Activated T-cell treated with anti-CD3 and anti-CD28 coated beads for 48 hours (primary cell): ENCODE measurements around the gene PLA2R1.

Experiments used
- DNase-seq: peaks from one replicate; pipeline ENCODE4 v3.0.0-alpha.2; 2020; ENCODE audit warnings: low read depth

The PLA2R1 gene

DNA sequence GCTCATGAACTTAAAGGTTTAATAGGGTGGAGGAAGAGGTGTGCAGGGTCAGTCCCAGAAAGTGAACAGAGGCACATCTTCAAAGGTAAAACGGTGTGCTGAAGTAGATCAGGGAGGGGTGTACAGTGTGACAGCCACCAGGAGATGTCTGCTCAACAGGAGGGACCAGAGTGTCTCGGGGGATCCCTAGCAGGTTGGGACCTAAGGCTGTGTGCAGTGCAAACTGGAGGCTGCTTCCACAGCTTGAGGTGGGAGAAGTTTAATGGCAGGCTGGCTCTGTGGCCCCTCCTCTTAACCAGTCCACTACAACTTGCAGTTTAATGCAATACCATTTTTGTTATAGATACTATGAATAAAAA lies 33.2 kb downstream of the PLA2R1 start:
- no peak for DNase-seq

DNA sequence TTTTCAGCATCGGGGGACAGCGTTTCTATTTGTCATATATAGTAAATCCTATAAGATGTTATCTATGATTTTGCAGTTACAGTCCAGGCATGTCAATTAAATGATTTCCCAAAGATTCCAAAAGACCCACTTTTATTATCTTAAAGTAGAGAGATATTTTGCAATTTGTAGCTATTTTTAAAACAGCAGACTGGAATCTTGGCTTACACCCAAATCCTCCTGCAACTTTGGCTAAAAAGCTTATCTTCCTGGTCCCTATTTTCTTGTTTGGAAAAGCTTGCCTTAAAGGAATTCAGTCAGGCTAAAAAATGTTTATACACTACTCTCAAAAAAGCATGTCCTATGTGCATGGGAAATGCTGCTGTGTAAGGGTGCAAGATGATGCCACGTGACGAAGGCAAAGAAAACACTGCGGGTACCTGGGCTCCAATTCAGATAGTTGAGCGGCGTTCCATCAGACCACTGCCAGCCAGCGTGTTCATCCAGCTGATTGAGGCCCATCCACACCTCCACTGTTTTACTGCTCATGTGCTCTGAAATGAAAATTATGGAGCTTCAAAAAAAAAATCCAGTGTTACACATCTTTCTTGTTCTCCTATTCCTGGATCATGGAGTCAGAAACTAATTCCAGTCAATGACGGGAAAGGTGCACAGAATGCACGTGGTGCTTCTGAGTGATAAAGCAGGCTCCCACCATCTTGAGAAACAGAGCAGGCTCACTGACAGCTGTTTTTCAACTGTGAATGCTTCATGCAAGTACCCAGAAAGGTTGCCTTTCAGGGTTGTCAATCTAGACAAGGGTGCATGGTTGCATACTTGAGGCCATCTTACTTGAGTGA lies 33.8 kb downstream of the PLA2R1 start:
- DNase-seq = no peak

DNA sequence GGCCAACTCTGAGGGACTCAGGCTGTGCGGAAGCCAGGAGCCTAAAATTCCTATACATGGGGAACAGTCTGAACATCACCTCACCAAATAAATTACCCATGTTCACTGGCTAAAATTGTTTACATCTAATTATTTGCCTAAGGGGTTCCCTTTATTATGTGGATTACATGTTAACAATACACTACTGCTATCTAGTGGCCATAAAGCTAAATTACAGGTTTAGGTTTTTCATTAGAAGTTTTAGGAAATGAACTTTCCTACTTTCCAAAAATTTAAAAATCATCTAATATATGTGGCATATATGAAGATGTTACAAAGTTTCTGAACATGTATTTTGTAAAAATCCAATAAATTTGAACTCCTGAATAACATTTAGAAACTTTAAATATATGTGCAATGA lies 40.3 kb downstream of the PLA2R1 start:
- no peak for DNase-seq

DNA sequence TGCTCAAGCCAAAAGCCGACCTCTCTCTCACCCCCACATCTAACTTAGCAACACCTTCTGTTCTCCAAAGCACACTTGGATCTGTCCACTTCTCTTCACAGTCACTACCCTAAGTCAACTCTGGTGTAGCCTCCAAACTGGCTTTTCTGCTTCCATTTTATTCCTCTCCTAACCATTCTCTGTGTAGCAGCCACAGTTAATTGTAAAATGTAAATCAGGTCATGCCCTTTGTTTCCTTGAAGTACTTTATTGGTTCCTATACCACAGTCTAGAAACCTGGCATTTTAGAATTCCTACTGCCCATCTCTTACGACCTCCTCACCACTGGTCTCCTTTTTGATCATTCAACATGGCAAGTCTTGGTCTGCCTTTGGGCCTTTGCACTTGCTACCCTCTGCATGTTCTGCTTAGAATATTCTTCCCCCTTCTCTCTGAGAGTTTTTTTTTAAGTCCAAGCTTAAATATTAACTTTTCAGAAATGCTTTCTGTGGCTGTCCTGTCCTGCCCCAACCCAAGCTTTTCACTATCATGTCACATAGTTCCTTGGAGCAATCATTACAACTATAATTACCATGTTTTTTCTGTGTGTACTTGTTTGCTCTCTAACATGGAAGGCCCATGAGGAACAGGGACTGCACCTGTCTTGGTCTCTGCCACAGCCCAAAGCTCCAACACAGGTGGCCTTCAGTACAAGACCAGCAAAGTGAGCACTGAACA lies 42.9 kb downstream of the PLA2R1 start:
- no peak for DNase-seq

DNA sequence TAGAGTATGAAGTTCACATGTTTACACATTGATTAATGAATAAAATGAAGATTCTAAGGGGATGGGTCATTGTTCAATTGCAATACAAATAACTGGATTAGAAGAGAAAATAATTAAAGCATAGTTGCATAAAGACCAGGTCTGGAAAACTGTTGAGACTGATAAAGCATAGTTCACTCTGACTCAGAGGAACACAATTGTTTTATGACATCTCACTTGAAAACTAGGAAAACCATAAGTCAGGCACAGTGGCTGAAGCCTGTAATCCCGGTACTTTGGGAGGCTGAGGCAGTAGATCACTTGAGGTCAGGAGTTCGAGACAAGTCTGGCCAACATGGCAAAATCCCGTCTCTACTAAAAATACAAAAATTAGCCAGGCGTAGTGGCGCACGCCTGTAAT lies 46.7 kb downstream of the PLA2R1 start:
- DNase-seq = no peak

DNA sequence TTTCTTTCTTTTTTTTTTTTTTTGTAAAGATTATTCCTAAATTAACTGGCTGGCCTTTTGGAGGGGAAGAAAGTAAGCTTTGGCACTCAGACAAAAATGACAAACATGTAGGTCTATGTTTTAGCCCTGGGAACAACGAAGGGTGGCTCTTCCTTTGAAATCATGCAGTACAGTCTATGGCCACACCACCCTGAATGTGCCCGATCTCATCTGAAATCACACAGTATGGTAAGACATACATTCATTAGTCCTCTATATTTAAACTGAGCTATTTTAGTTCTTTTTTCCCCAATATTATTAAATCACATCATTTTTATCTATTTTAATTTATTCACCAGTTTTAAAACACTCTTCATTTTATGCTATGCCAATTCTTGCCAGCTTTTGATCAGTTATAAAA lies 48.2 kb downstream of the PLA2R1 start:
- no peak for DNase-seq

DNA sequence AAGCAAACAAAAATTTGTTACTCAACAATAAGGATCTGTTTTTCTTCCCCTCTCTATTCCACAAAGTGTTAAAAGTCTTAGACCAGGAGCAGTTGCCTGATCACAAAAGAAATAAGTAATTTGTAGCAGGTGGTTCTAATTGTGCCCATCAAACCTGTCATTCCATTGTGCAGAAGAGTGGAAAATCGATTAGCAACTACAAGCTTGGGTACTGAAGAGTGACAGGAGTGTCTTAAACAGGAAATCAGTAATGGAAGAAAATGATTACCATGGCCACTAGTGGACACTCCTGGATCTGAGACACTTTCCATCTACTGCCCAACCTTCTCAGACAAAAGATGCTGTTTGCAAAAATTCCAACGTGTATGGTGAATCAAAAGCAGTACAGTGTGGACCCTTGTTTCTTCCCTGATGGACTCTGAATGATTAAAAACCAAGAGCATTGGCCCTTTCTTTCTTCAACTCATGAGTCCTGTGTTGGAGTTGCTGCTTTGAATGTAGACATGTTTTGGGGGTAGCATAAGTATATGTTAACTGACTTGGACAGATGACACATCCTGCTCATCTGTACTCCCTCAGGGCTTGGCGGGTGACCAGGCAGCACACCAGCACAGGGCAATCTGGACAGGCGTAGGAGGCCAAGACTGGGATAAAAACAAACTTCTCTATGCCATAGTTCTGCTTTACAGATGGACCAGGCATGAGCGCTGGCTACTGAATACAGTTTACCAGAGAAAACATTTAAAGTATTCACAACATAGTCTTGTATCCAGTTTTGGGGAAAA lies 51.9 kb downstream of the PLA2R1 start:
- no peak for DNase-seq

DNA sequence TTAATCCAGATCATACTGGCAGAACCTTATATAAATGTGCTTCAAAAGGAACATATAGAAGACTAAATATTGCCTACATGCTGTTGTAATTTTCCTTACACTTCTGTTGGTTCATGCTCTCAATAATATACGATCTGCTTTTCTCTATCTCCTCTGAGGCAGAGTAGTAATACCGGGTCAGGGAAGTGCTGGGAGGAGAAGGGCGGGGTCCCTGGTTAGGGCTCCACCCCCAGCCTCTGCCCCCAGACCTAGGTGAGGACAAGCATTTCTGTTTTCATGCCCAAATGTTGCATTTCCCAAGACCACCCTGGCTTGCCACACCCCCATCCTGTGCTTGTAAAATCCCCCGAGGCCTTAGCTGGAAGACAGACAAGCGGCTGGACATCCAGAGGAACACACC lies 55.3 kb downstream of the PLA2R1 start:
- no peak for DNase-seq

DNA sequence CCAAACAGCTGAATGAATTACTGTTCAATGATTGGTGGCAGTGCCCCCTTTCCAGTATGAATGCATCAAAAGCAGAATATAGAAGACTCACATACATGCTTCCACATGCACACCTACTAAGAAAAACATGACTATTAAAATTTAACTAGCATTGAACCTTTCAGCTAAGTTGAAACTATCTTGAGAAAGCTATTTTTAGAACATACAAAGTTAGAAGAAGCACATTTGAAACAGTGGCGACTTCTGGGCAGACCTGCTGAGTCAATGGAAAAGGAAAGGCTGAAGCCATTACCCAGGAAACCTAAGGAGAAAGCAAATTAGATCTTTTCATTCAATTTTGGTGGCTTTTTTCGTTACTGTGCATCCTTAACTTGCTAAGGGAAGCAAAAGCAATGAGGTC lies 55.9 kb downstream of the PLA2R1 start:
- DNase-seq = no peak

DNA sequence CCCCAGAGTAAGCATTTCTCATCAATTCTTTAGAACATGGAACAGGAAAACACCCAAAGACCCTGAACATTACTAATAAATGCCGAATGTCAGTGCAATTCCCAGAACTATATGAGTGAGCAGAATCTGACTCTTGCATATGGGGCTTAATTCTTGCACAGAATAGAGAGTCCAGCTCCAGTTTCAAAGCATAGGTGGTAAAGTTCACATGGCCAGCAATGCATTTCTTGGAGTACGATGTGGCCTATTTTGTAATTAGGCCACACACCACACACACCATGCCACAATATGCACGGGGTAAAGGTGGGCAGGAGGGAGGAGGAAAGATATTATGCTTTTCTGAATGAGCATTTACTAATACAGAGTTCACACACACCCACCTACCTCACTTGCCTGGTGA lies 56.5 kb downstream of the PLA2R1 start:
- no peak for DNase-seq

DNA sequence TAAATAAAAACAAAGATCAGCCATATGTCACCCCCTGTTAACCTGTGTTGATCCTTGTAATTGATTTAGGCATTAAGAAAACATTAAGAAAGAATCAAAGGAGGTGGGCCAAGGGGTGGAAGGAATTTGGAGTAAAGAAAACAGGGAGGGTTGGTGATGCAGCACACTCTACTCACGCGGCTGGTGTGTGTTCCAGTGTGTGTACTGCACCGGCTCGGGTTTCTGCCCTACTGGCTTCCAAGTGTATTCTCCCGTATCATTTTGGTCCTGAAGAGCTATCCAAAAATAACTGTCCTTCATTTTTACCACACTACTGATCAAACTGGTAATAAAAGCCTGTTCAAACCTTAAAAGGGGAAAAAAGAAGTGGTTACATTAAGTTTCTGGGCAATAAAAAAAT lies 56.9 kb downstream of the PLA2R1 start:
- DNase-seq = no peak

DNA sequence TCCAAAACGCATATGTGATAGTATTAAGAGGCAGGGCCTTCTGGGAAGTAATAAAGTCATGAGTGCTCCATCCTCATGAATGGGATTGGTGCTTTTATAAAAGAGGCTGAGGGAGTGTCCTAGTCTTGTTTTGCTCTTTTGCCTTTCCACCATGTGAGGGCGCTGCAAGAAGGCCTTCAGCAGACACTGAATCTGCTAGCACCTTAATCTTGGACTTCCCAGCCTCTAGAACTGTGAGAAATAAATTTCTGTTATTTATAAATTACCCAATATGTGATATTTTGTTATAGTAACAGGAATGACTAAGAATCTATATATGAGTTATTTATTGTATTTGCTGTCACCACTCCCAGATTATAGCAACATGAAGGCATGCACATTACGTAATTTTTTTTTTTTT lies 63.5 kb downstream of the PLA2R1 start:
- no peak for DNase-seq

DNA sequence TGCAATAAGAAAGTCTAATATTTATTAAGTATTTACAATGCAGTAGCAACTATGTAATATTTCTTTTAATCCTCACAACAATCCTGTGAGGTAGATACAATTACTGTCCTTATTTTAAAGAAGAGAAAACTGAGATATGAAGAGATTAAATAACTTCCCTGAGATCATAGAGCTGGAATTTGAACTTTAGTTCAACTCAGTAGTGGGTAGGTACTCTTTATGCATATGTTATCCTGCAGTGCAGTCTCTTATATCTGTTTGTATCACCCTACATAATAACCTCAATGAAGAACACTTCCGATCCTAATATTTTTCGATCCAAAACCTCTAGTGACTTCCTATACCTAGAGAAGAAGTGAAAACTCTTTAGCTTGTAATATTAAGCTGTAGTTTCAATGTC lies 64.2 kb downstream of the PLA2R1 start:
- no peak for DNase-seq

DNA sequence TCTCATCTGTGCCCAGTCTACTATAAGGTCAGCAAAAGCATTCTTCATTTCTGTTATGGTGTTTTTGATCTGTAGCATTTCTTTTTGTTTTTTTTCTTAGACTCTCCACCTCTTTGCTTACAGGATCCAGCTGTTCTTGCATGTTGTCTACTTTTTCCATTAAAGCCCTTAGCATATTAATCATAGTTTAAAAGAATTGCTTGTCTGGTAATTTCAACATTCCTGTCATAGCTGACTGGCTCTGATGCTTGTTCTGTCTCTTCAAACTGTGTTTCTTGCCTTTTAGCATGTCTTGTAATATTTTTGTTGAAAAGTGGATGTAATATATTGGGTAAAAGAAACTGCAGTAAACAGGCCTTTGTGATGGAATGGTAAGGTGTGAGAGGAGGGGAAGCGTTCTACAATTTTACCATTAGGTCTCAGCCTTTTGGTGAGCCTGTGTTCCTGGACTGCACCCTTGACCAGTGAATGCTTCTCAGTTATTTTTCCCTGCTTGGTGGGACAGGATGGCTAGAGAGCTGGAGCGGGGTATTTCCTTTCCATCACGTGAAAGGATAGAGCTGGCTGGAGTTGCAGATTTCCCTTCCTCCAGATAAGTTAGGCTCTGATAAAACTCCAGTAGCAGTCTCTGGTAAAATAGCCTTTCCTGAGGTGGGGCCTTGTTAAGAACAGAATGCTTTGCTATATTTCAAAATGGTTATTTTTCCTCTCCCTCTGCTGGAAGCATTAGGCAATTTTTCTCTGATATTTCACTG lies 65.4 kb downstream of the PLA2R1 start:
- DNase-seq = no peak

DNA sequence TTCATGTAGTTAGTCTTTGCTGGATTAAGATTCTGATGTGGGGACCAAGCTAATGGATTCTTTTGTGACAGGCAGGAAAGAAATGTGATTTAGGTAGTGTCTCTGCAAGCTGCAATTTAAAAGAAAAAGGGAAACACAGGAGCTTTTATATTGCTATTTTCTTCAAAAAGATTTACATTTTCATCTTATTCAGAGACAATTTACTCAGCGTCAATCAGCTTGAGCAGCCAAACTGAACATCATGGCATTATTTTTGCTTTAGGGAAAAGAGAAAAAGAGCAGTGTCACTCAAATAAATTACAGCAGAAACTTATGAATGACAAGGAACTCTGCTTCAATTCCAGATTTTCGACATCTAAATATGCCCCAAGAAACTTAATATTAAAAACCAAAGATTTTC lies 67.4 kb downstream of the PLA2R1 start:
- no peak for DNase-seq

DNA sequence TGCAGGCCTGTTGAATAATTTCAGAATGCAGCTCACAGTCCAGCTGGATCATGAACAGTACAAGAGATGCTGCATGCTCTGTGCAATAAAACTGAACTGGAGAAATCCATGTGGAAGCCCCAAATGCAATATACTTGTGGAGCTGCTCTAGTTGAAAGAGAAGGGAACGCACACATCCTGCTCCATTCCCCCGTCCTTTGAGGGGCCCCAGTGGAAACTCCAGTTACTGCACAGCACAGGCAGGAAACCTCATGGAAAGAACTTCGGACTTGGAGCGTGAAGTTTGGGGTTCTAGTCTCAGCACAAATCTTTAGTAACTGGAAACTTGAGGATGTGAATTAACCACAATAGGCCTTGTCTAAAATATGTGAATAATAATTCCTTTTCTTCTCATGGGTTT lies 73.2 kb downstream of the PLA2R1 start:
- DNase-seq = no peak

DNA sequence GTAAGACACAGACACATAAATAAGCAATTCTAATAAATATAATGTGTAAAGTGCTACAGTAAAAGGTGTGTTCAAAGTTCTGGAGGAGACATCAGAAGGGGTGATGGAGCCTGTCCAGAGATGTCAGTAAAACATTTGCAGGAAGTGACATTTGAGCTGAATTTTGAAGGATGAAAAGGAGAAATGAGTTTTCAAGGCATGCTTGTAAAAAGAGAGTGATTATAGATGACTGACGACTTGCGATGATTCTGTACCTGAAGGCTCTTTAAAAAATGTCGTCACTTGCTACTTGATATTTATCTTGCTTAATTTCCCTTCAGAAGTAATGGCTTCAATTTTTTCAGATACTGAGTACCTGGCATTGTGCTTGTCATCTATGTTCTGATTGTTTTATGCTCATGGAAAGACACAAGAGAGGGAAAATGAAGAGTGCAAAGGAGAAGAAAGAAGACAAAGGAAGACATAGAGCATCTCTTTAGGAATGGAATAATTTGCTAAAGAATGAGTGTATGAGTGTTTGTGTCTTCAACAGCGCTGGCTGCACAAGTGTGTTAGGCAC lies 73.9 kb downstream of the PLA2R1 start:
- DNase-seq = no peak

DNA sequence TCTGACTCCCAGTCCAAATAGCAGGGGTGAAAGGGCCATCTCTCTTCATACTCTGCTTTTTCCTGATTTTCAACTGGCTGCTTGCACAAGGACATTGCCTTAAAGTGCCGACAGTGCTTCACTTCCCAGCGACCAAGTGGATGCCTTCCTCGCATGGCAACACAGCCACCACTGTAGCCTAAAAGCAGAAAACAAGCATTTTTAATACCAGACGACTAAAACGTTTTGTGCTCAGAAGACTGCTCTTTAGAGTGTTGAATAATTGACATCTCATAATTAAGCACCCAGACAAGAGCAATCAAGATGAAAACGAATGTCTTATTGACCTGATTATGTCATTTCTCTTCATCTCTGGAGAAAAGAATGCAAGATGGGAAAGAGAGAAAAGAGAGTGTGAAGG lies 75.2 kb downstream of the PLA2R1 start:
- DNase-seq = no peak

DNA sequence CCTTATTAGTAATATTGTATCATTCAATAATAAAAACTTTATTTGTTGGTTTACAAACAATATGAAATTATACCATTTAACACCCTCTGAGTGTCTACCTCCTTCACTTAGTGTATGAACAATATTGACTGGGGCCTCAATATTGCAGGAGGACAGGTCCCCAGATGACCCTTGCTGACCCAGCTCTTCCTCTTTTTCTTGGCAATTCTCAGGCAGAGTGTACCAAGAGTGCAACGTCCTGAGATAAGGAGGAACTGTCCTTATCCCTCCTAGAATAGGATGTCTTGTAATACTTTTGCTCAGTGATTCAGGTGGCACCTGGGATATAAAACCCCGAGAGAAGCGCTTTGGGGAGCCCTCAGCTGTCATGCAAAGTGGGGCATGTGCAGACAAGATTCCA lies 76.8 kb downstream of the PLA2R1 start:
- DNase-seq = no peak

DNA sequence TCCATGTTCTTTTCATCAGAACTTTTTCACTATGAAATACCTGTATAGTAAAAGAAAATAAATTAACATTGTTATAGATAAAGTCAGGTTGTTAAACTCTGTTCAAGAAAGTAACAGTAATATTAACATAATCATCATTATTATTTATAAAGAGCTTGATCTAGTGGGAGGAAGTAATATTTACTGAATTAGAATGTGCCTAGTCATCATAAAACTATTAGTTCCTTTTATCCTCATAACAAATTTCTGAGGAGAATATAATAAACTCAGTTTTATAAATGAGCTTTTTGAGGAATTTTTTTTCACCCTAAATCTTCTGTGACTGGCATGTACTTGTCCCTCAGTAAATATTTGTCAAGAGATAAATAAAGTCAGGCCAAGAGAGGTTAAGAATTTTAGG lies 78.4 kb downstream of the PLA2R1 start:
- DNase-seq = no peak

DNA sequence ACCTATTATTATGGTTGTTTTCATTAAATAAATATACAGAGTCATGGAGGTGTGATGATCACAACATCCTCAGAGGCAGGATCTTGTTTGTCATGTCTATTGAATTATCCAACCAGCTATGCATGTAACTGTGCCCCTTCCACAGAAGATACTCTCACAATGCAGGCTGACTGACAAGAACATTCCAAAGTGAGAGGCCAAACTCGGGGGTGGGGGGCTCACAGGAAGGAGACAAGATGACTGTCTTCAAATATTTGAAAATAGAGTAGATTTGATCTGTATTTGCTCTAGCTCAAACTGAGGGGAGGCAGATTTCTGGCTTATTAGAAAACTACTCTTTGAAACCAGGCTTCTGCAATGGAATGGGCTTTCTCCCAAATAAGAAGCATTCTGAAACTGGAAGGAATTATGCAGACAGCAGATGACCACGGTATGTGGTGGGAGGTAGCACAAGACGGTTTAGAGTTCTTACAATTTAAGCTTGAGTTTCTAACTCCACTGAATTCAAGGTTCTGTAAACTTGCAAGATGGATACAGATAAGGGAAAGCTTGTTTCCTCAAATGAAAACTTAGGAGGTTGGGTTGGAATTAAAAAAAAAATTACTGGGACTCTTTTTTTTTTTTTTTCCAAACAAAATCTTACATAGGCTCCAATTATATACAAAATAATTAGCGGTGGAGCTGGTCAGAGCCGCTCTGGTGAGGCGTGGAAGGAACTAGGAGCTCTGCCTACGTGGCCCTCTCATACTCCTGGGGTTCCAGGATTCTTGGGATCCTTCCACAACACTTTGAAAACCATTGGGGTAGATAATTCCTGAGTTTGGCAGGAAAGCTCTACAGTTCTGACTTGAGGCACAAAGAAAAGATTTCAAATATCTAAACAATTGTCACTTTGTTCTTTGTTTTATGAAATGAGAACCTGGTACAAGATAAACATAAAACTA lies 79.3 kb downstream of the PLA2R1 start:
- DNase-seq = no peak
